K562 (cell line): Measurements from ENCODE around the gene PTP4A2. TPM values are rescaled to one million over a fixed set of nuclear protein-coding genes. Genes with fewer than 3 reads are reported as not detected.

Experiments
- BRF2 ChIP-seq: IDR thresholded peaks from 3 replicates; pipeline ENCODE4 v1.6.1; 2011; ENCODE audit warnings: borderline replicate concordance, mild to moderate bottlenecking; ENCODE audit not compliant: insufficient read length, insufficient read depth
- CBFA2T3 ChIP-seq: fragments of 450-650 bp; IDR thresholded peaks from 2 replicates; pipeline ENCODE4 v1.6.1; 2017
- CBX5 ChIP-seq: IDR thresholded peaks from 2 replicates; pipeline ENCODE4 v1.6.1; 2014; ENCODE audit warnings: low read depth, borderline replicate concordance
- GTF3C2 ChIP-seq: IDR thresholded peaks from 3 replicates; pipeline ENCODE4 v1.6.1; 2011; ENCODE audit warnings: borderline replicate concordance, mild to moderate bottlenecking, moderate library complexity; ENCODE audit not compliant: insufficient read length; ENCODE audit errors: extremely low read depth
- IRF9 ChIP-seq: fragments of 450-650 bp; IDR thresholded peaks from 2 replicates; pipeline ENCODE4 v1.6.1; 2016; ENCODE audit warnings: missing biosample characterization, missing genetic modification characterization
- MXI1 ChIP-seq: IDR thresholded peaks from 2 replicates; pipeline ENCODE4 v1.6.1; 2011; ENCODE audit warnings: low read depth, mild to moderate bottlenecking, improper control_type of control experiment, low read length
- PHB2 ChIP-seq: fragments of 450-650 bp; IDR thresholded peaks from 2 replicates; pipeline ENCODE4 v1.6.1; 2017; ENCODE audit warnings: low read depth
- SIRT6 ChIP-seq: IDR thresholded peaks from one replicate; pipeline ENCODE4 v1.6.1; 2012; ENCODE audit warnings: low read depth, mild to moderate bottlenecking, control low read depth, inconsistent platforms, low read length, moderate library complexity
- STAT5B ChIP-seq: fragments of 250-450 bp; sonication (Bioruptor Pico); IDR thresholded peaks from 2 replicates; pipeline ENCODE4 v1.8.0; 2021; ENCODE audit warnings: mild to moderate bottlenecking, inconsistent platforms
- polyA plus RNA-seq, 8 experiments: library from polyadenylated mRNA; depleted of rRNA in 4 of 8; stranded (reverse) in 5 of 8; unstranded in 3 of 8; fragments of >200 nt; fragmentation: Nextera tagmentation in 2 of 8; fragmentation: Illumina TruSeq in 1 of 8; extraction: Ambion mirVana in 2 of 8; extraction: Trizol in 1 of 8; gene quantifications; 2 replicates each; pipeline versions ENCODE4 v1.2.1 to v1.2.3, GENCODE V29; 2011 to 2014; ENCODE audit warnings: inconsistent platforms in 1 of 8, missing spikeins in 1 of 8
- total RNA-seq, 7 experiments: library from RNA; depleted of rRNA in 6 of 7; stranded (reverse); fragments of >200 nt in 6 of 7; fragmentation: Illumina TruSeq in 2 of 7; extraction: Trizol in 2 of 7; gene quantifications; 2 replicates each; pipeline versions ENCODE4 v1.2.1 to v1.2.3, GENCODE V29; 2011 to 2021; ENCODE audit warnings: low replicate concordance in 1 of 7
- TF ChIP-seq, protein P1 (sequence below), 2 experiments: IDR thresholded peaks in 1 of 2; conservative IDR thresholded peaks in 1 of 2; 2 replicates each; pipeline ENCODE4 v1.6.1; 2016; ENCODE audit warnings: low read depth in 2 of 2, mild to moderate bottlenecking in 1 of 2, missing compliant biosample characterization in 1 of 2, missing genetic modification characterization in 1 of 2, moderate library complexity in 1 of 2
- TF ChIP-seq, protein P2 (sequence below): IDR thresholded peaks from 2 replicates; pipeline ENCODE4 v1.6.1; 2014; ENCODE audit warnings: antibody characterized with exemption
- TF ChIP-seq, protein P3 (sequence below): fragments of 450-650 bp; IDR thresholded peaks from 2 replicates; pipeline ENCODE4 v1.6.1; 2016; ENCODE audit warnings: borderline replicate concordance
- TF ChIP-seq, protein P4 (sequence below): fragments of 250-450 bp; sonication (Bioruptor Pico); IDR thresholded peaks from 2 replicates; pipeline ENCODE4 v1.5.0; 2020; ENCODE audit warnings: mild to moderate bottlenecking, borderline replicate concordance

PTP4A2 gene
- total and polyA plus RNA-seq, 9 of the 15 experiments (the other 6 are each of a cell fraction or from before 2014, with no cell fraction given): 197 to 870 (median 480) TPM

DNA sequence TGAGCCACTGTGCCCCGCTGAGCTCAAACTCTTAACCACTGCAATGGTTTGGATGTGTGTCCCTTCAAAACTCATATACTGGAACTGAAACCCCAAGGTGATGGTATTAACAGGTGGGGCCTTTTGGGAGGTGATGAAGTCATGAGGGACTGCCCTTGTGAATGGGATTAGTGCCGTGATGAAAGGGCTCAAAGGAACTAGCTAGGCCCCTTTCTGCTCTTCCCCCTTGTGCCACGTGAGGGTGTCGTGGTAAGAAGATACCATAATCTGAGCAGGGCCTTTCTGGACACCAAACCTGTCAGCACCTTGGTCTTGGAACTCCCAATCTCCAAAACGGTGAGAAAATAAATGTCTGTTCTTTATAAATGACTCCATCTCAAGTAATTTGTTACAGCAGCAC, 76.8 kb downstream of the PTP4A2 start (continued):
- no peak for TF ChIP-seq GTF3C2
- no peak for TF ChIP-seq MXI1
- no peak for TF ChIP-seq CBX5
- no peak for TF ChIP-seq CBFA2T3
- TF ChIP-seq STAT5B (CRISPR knock-in tag): no peak
- TF ChIP-seq, protein P1, sequence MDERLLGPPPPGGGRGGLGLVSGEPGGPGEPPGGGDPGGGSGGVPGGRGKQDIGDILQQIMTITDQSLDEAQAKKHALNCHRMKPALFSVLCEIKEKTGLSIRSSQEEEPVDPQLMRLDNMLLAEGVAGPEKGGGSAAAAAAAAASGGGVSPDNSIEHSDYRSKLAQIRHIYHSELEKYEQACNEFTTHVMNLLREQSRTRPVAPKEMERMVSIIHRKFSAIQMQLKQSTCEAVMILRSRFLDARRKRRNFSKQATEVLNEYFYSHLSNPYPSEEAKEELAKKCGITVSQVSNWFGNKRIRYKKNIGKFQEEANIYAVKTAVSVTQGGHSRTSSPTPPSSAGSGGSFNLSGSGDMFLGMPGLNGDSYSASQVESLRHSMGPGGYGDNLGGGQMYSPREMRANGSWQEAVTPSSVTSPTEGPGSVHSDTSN (CRISPR knock-in tag; IDR thresholded peaks at IDR 0.05; ENCODE audit: low read depth): no peak
- TF ChIP-seq, protein P1 (tag; conservative IDR thresholded peaks at IDR 0.05; ENCODE audit: low read depth): peak; percentile 65; the same call in 1 of the 2 replicates
- TF ChIP-seq, protein P2, sequence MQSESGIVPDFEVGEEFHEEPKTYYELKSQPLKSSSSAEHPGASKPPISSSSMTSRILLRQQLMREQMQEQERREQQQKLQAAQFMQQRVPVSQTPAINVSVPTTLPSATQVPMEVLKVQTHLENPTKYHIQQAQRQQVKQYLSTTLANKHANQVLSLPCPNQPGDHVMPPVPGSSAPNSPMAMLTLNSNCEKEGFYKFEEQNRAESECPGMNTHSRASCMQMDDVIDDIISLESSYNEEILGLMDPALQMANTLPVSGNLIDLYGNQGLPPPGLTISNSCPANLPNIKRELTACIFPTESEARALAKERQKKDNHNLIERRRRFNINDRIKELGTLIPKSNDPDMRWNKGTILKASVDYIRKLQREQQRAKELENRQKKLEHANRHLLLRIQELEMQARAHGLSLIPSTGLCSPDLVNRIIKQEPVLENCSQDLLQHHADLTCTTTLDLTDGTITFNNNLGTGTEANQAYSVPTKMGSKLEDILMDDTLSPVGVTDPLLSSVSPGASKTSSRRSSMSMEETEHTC: no peak
- no peak for TF ChIP-seq IRF9 (tag)
- TF ChIP-seq BRF2: no peak
- no peak for TF ChIP-seq PHB2
- no peak for TF ChIP-seq SIRT6
- TF ChIP-seq, protein P3, sequence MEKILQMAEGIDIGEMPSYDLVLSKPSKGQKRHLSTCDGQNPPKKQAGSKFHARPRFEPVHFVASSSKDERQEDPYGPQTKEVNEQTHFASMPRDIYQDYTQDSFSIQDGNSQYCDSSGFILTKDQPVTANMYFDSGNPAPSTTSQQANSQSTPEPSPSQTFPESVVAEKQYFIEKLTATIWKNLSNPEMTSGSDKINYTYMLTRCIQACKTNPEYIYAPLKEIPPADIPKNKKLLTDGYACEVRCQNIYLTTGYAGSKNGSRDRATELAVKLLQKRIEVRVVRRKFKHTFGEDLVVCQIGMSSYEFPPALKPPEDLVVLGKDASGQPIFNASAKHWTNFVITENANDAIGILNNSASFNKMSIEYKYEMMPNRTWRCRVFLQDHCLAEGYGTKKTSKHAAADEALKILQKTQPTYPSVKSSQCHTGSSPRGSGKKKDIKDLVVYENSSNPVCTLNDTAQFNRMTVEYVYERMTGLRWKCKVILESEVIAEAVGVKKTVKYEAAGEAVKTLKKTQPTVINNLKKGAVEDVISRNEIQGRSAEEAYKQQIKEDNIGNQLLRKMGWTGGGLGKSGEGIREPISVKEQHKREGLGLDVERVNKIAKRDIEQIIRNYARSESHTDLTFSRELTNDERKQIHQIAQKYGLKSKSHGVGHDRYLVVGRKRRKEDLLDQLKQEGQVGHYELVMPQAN: no peak
- TF ChIP-seq, protein P4, sequence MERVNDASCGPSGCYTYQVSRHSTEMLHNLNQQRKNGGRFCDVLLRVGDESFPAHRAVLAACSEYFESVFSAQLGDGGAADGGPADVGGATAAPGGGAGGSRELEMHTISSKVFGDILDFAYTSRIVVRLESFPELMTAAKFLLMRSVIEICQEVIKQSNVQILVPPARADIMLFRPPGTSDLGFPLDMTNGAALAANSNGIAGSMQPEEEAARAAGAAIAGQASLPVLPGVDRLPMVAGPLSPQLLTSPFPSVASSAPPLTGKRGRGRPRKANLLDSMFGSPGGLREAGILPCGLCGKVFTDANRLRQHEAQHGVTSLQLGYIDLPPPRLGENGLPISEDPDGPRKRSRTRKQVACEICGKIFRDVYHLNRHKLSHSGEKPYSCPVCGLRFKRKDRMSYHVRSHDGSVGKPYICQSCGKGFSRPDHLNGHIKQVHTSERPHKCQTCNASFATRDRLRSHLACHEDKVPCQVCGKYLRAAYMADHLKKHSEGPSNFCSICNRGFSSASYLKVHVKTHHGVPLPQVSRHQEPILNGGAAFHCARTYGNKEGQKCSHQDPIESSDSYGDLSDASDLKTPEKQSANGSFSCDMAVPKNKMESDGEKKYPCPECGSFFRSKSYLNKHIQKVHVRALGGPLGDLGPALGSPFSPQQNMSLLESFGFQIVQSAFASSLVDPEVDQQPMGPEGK (CRISPR knock-in tag): no peak
